Stimulated activated CD4-positive, alpha-beta T cell treated with anti-CD3 and anti-CD28 coated beads, Interleukin-2, amount 100 ng/mL, for 24 hours (primary cell): ENCODE data around the gene CCDC174.
A peak's percentile ranks its signal among the peaks of the same experiment; 100 is the strongest.
"Not testable (repeated sequence)": the region's sequence is repeated elsewhere in the genome, so short reads cannot be mapped to it uniquely, and the experiment has no call there.

Source experiments
- DNase-seq, 2 donors: peaks; one replicate each; pipeline ENCODE4 v3.0.0-alpha.2; 2020

Gene CCDC174

DNA sequence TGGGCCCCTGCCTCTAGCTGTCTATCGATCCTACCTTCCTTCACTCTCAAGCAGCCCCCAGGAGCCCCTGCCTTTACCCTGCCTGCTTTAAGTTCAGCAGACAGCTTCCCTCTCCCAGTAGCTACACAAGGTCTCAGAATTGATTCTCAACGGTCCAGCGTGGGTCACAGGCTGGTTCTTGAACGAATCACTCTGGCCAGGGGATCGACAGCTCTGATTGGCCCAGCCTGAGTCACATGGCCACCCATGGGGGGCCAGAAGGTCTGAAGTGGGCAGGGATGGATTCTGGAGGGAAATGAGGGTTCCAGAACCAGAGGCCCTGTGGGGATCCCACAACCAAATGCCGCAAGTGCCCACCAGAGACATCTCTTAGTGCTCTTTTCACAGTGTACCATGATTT lies 23.7 kb upstream of the CCDC174 start:
- no peak for DNase-seq

DNA sequence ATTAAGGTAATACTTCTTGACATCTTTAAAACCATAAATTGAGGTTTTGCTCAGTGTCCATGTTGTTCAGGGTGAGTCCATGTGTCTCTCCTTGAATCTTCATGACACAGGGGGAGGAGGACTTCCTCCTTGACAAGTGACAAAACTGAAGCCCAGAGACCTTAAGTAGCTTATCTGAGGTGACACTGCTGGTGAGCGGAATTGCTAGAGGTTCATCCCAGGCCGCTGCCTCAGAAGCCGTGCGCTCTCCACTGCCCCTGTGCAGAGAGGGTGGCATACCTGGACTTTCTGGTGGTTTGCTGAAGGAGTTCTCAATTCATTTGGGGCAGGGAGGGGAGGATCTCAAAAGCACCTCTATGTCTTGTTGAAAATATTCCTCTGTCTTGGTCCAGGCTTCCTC lies 23.2 kb upstream of the CCDC174 start:
- no peak for DNase-seq

DNA sequence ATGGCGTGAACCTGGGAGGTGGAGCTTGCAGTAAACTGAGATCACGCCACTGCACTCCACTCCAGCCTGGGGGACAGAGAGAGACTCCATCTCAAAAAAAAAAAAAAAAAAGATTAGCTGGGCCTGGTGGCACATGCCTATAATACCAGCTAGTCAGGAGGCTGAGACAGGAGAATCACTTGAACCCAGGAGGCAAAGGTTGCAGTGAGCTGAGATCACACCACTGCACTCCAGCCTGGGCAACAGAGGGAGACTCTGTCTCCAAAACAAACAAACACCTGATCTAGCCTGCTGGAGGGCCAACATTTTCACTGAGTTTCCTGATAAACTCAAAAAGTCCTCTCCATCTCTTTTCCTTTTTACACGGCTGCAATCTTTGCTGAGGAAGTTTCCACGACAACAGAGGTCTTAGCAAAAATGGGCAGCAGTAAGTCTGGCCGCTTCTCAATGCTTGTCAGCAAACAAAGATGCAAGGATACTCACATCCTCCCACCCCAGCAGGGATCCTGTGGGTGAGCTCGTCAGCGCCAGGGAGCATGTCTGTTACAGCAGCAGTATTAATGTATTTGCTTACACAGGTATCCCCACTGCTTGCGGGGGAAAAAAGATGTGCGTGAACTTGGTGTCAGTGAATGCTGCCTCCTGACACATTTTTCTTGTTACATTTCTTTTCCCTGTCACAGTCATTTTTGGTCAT lies 21.0 kb upstream of the CCDC174 start:
- no peak for DNase-seq

DNA sequence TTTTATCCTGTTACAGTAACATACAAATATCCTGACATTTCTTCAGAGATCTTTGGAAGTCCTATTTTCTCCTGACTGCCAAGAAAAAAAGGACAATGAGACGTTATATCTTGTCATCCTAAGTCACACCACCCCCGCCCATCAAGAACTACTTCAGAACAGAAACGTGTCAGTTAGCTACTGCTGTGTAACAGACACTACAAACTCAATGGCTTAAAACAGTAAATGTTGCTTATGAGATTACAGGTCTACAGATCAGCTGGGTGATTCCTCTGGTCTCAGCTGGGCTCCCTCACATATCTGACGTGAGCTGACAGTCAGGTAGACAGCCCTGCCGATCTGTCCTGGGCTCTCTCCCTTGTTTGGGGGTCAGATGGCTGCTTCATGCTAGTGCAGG lies 20.5 kb upstream of the CCDC174 start:
- no peak for DNase-seq

DNA sequence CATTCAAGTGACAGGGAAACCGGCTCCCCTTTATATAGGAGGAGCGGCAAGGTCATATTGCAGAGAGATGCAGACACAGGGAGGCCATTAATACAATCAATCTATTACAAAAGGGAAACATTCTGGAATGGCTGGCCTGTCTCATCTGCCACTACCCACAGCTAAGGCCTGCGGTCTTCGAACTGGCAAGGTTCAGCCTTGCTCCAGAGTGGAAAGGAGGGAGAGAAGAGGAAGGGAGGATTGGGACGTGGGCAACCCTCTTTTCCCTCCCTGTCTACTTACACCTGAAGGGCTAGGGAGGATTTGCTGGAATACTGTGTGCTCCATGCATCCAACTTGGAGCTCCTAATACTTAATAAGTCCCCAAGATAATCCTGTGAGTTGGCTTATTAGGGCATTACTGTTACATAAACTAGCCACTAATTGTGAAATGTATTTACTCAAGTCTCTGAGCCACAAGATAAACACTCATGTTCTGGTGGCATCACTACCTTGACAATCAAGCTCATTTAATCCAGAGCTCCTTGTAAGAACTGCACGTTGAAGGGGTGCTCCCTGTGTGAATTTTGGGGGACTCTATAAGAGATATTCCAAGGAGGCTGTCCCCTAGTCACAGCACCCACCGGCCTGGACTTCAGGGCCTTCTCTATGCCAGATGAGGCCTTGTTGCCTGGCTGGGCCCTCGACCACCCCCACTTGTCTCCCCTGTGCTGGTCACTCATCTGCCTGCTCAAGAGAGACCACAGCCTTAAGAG lies 19.7 kb upstream of the CCDC174 start:
- DNase-seq, result no peak

DNA sequence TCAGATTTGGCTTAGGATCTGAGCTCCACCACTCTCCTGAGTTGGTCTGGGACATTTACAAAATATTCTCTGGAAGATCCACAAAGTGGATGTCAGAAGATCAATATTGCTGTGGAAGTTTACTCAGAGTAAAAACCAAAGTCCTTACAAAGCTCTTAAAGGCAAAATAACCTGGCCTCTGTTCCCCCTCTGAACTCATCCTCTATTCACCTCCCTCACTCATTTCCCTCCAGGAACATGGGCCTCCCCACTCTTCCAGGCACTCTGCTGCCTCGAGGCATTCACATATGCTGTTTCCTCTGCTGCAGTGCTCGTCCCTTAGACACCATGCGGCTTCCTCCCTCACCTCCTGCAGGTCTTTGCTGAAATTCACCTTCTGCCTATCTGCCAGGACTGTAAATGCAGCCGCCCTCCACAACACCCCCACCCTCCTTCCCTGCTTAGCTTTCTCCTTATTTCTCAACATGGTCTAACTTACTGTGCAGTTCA lies 19.1 kb upstream of the CCDC174 start:
- DNase-seq, result no peak

DNA sequence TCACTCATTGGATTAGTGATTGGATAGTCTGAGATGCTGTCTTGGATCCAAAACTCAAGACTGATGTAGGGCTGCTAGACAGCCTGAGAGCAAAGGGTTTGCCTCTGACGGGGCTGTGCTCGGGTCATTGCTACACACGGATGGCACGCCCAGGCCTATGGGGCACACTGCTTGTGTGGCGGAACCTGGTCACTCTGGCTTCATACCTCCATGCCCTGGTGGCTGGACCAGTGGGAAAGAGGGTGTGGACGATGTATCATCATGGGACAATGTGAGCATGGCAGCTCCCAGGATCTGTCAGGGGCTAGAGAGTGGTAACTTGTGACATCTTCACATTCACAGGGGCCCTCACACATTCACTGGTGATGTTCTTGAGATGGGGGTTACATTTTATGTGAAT lies 18.1 kb upstream of the CCDC174 start:
- no peak for DNase-seq

DNA sequence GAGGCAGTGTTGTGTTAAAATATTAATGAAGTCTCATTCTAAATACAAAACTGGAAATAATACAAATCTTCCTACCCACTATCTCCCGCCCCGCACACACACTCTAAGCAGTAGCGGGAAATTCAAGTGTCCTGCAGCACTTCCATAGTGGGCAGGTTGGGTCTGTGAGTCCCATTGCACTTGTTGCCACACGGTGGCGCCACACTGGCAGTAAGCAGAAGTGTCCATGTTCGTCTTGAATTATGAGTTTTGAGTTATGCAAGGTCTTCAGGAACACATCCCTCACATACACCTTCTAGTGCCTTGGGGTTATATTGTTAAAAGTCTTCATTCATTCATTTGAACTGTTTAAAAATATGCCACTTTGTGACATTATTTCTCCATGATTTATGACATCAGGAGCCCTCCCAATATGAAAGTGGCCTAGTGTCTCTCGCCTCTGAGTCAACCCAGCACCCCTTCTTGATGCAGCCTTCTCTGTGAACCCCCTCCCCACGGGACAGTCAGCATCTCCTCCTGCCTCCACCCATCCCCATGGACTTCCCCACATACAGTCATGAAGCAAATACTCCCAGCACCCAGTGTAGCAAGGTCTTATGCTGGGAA lies 17.6 kb upstream of the CCDC174 start:
- peak; percentile 64 to 66 for DNase-seq

DNA sequence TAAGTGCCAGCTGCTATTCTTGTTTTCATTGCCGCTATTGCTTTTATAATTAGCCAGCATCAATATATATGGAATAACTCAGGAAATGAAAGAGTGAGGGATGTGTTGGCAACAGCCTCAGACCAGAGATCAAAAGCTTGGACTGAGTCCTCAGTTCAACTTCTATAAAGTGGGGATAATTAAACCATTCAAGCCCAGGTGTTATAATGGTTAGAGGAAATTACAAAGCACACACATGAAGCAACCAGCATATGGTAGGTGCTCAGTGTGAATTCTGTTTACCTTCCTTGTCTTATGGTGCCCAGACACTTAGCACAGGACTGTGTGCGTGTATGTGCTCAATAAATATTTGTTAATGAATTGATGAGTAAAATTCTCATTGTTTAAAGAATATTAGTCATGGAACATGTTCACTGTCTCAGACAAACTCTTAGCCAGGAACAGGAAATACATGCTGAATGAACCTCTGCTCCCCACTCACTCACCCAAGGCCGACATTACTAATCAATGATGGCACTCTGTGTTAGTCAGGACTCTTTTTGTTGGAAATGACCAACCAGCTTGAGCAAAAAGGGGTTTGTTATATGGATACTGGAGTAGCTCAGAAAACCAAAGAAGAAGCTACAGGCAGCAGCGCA lies 16.7 kb upstream of the CCDC174 start:
- no peak for DNase-seq

DNA sequence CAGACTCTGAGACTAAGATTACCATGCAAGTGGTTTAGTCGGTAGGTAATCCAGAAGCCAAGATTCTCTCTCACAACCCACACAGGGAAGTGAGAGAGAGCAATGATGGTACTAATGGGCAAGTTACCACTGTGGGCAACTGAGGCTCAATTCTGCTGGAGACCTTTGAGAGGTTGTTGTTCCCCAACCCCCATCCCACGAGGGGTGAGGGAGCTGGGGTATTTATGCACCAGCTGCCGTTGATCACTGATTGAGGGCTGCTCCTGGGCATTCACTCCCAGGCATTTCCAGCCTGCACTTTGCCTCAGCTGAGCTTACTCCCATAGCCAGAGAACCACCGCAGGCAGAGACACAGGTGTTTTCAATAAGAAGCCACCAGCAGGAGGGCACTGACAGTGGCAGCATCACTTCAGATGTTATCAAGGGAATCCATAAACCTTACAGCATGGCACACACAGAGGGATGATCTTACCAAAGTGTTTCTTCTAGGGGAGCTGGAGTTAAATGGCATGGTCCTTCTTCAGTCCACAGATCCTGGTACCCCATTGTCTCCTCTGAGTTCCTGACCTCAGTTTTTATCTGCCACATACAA lies 15.0 kb upstream of the CCDC174 start:
- no peak for DNase-seq

DNA sequence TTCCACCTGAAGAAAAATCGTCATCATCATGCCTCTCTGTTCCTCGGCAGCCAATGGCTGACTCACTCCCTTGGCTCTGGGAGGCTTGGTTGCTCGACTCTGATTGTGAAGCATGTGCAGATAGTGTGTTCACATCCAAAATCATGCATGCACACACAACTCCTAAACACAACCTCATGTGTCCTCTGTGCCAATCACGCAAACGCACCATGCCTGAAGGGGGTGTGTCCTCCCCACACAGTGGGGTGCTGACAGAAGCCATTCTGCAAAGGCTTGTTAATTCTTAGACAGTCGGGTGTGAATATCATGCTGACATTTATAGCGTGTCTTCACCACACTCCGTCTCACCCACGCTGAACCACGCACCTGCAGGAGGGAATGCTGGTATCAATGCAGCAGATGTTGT lies 11.4 kb upstream of the CCDC174 start:
- DNase-seq, result no peak

DNA sequence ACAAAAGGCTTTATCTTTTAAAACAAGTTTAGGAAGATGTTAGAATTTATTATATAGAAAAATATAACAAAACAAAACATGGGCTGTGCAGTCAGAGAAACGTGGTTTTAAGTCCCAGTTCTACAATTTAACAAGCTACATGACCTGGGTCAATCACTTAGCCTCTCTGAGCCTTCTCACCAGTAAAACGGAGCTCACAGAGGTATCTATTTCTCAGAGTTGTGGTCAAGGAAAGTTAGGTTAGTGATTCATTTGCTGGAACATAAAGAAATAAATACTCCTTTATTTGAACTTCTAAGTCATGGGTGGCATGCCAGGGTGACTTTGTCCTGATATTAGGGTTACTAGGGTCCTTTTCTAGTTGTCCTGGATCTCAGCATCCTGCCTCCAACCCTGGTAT lies 10.8 kb upstream of the CCDC174 start:
- DNase-seq, result no peak

DNA sequence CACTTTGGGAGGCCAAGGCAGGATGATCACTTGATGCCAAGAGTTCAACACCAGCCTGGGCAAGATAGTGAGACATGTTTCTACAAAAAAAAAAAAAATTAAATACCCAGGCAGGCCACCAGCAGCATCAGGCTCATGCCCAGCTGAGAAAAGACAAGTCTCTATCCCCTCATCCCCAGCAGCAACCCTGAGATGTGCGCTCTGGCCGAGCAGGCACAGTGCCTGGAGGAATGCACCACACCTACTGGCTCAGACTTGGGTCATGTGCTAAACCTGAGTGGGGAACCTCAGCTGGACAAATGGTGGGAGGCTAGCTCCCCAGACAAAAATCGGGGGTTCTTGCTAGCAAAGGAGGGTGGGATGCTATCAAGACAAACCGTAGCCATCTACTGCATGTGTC lies 10.2 kb upstream of the CCDC174 start:
- no peak for DNase-seq

DNA sequence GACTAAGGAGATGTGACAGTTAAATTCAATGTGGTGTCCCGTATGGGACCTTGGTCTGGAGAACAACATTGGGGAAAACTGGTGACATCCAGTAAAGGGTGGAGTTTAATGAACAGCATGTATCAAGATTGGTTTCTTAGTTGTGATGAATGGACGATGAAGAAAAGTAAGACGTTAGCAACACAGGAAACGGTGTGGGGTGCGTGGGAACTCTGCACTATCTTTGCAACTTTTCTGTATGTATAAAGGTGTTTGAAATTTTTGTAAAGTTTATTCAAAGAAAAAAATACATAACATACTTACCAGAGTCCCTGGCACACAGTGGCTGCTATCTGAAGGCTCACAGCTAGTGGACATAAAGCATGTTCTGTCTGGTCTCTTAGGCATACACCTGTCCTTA lies 6.1 kb upstream of the CCDC174 start:
- no peak for DNase-seq

DNA sequence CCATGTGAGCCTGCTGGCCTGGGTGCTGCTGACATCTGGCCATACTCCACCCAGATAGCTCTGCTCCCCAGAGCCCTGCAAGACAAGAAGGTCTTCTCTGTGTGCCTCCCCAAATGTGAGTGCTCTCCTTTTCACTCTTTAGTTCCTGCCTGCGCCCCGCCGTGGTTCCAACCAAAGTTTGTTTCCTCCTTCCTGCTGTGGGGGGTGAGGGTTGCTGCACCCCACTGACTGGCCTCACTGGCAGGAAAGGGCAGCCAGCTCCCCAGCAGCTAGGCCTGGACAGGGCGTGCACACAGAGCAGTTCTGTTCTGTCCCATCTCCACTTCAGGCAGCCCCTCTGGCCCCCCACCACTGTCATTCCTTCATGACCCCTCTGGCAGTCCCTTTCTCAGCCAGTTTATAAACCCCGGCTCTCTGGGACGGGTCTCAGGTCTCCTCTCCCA lies 5.4 kb upstream of the CCDC174 start:
- DNase-seq, result no peak

DNA sequence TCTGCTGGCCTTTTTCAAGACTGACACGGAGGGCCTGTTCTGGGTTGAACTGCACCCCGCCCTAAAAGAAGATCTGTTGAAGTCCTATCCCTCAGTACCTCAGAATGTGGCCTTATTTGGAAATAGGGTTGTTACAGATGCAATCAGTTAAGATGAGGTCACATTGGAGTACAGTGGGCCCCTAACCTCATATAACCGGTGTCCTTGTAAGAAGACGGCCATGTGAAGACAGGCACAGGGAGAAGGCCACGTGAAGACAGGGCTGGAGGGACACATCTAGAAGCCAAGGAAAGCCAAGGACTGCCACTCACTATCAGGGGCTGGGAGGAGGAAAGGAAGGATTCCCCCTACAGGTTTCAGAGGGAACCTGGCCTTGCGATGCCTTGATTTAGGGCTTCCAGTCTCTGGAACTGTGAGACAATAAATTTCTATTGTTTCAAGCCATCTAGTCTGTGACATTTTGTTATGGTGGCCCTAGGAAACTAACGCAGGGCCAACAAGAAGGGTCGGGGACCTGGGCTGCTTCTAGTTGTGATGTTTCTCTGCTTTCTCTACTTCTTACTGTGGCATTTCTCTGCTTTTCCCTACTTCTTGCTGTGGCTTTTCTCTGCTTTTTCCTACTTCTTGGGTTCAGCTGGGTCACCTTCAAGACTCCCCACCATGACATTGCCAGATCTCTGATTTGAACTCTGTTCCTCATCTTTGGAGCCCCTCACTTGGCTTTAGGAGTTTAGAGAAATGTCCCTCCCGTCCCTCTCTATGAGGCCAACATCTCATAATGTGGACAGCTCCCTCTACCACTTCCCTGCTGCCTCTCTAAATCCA lies 4.8 kb upstream of the CCDC174 start:
- DNase-seq, result no peak

DNA sequence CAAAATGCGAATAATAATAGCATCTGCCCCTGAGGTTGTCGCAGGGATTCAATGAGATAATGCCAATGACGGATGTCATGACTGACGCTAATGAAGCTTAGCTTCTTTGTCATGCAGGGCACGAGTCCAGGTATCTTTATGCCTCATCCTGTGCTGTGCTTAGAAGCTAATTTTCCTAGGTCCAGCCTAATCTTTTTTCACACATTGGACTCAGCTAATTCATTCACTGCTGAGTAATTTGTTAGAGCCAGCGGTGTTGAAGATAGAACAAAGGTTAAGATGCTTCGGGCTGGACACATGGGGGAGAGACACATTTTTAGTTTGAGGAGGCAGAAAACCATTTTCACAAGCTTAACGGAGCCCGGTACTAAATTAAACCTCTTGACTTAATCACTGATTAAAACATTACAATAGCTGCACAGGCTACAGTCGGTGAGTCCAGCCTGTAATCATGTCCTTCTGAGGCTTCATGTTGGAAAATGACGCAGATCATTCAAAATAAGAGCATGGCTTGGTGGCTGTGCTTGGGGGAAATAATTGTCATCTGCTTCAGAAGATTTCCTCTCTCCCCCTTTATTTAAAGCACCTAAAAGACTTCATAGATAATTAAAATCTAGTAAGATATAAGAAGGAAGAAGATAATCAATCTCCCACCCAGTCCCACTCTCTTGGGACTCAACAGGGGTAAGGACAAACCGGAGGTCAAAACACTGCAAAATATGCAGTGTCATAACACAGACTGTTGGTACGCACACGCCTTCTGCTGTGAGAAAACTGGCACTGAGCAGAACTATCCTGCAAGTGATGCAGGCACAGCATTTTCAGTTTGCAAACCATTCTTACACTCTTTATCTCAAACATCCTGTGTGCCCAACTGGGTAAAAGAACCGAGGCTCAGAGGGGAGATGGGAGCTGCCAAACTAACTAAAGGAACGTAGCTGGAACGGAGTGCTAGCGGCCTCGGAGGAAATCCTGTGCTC lies 3.3 kb upstream of the CCDC174 start:
- no peak for DNase-seq

DNA sequence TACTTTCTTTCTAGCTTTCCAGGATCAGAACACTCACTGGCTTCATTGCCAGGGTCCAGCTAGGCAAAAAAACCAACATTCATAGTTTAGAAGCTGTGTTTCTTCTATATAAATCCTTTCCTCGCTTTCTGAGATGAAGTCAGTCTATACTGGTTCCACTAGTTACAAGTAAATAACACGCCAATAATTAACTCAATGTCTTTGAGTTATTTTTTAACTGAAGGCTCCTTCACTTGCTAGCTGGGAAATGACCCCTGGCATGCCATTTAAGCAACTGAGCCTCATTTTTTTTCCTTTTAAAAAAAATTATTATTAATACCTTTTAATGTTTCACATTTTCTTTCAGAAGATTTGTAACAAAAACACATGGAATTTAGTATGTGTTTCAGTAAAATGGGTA lies 2.1 kb upstream of the CCDC174 start:
- no peak for DNase-seq

DNA sequence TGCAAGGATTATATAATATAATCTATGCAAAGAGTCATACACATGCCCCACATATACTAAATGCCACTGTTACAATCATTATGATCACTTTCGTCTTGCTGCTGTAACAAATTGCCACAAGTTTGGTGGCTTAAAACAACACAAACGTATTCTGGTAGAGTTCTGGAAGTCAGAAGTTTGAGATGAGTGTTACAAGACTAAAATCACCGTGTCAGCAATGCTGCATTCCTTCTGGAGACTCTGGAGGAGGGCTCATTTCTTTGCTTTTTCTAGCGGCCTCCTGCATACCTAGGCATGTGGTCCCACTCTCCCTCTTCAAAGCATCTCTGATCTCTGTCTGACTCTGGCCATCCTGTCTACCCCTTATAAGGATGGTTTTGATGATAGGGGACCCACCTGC lies 1.4 kb upstream of the CCDC174 start:
- no peak for DNase-seq

DNA sequence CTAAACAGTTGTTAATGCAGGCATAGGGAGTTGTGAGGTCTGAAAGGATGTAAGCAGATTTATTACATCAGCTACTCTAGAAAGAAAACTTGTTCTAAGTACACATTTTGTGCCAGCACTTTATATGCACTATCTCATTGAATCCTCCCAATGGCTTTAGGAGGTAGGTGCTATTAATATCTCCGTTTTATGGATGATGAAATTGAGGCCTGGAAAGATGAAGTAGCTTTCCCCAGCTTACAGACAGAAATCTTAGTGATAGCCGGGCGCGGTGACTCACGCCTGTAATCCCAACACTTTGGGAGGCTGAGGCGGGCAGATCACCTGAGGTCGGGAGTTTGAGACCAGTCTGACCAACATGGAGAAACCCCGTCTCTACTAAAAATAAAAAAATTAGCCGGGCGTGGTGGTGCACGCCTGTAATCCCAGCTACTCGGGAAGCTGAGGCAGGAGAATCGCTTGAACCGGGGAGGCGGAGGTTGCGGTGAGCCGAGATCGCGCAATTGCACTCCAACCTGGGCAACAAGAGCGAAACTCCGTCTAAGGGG lies 872 bp downstream of the CCDC174 start:
- DNase-seq, result not testable (repeated sequence)

DNA sequence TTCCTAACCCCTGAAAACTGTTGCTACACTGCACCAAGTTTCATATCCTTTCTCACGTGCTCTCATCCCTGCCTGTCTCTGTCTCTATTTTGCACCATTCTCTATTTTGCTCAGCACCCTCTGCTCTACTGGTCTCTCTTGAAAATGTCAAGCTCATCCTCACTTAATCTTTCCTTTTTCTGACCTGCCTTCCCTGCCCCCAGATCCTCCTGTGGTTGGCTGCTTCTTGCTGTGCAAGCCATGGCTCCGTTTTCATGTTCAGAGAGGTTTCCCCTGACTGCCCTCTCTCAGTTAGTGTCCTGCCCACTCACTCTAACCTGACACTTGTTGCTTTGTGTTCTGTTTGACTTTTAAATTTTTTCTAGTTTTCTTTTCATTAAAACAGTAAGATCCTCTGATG lies 6.0 kb downstream of the CCDC174 start:
- DNase-seq, result no peak
